Measurements from ENCODE around the gene KCNJ5. TPM values are rescaled to one million over a fixed set of nuclear protein-coding genes. Genes with fewer than 3 reads are reported as not detected.

KCNJ5 gene
- total RNA-seq, result 10 to 100 TPM in 1 of 2 donors, 1 to 10 TPM in 1; 8.2 to 23.3 TPM

DNA sequence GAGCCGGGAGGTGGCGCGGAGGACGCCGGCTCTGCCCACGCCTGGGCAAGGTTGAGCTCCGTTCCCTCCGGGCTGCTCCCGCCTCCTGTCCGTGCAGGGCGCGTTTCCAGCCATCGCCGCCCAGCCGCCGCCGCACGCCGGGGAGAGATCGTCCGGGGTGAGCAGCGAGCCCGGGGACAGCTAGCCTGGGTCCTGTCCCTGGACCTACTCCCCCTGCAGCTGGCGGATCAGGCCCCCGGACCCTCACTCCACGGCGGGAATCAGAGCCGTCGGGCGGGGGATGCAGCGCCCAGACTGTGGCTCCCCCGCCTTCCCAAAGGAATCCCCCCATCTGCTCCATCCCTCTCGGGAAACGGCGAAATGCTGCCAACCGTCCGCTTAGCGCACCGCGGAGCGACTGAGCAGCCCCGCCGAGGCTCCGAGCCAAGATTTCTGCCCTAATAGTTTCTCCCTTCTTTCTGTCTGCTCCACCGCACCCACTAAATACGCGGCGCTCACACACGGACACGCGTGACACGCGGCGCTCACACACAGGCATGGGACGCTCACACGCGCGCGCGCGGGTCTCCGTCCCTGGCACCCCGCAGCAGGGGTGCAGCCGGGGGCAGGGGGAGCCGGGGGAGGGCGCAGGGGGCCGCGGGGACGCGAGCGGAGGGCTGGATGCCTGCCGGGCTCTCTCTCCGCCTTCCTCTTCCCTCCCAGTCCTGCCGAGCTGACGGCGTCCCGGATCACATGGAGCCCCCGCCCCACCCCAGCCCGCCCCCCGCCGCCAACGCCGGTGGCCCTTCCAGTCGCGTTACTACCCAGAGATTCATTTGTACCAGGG is at the start of gene KCNJ5:
Gene KCNJ5 (plus strand): TSS at position 814 of the 826 bp plus-strand sequence. CDS start 19,918 bp downstream, outside the sequence.
- TF ChIP-seq, protein P1, sequence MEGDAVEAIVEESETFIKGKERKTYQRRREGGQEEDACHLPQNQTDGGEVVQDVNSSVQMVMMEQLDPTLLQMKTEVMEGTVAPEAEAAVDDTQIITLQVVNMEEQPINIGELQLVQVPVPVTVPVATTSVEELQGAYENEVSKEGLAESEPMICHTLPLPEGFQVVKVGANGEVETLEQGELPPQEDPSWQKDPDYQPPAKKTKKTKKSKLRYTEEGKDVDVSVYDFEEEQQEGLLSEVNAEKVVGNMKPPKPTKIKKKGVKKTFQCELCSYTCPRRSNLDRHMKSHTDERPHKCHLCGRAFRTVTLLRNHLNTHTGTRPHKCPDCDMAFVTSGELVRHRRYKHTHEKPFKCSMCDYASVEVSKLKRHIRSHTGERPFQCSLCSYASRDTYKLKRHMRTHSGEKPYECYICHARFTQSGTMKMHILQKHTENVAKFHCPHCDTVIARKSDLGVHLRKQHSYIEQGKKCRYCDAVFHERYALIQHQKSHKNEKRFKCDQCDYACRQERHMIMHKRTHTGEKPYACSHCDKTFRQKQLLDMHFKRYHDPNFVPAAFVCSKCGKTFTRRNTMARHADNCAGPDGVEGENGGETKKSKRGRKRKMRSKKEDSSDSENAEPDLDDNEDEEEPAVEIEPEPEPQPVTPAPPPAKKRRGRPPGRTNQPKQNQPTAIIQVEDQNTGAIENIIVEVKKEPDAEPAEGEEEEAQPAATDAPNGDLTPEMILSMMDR (IDR thresholded peaks at IDR 0.05), result no peak
- Histone ChIP-seq H3K27ac (peak within 1 kb of the TSS; percentile 74 to 89), H3K4me3 (peak within 1 kb of the TSS; percentile 57 to 63), H3K36me3 (no peaks in the 10 kb centered on the region), H3K9me3 (no peaks in the 10 kb centered on the region), H3K27me3 (no peaks in the 10 kb centered on the region), H3K4me1 (peaks cover 0 to 56% of the 10 kb centered on the region in 2 donors)
- no peak for DNase-seq (ENCODE audit: low spot score)

DNA sequence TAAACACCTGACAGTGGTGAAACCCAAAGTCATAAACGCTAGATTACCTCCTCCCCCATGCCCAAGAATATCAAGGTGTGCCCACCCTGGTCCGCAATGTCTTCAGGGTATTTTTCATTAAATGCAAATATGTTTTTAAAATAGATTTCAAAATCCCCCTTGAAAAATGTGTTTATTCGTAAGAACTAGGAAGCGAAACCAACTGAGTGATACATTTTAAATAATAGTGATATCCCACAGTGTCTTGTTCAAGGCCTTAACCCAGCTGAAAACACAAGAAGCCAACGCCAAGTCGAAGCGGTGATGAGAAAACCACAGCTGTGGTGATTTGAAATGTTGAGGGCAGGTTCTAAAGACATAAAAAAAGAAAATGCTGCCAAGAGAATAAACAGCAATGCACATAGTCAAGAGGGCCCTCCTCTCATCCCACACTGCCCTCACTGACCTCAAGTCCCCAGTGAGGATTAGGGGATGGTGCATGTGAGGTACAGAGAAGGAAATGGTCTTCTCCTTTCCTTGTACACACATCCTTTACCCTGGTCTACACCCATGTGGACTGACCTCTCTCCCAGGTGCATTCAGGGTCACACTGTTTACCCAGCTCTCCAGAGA is 49.6 kb upstream of the KCNJ5 start:
- Histone ChIP-seq H3K27me3 (no peaks in the 10 kb centered on the region), H3K36me3 (no peaks in the 10 kb centered on the region), H3K4me1 (peaks cover 0 to 14% of the 10 kb centered on the region in 2 donors), H3K9me3 (no peaks in the 10 kb centered on the region), H3K27ac (no peak overlapping the region), H3K4me3 (no peak overlapping the region)
- TF ChIP-seq, protein P1 (IDR thresholded peaks at IDR 0.05), result no peak
- DNase-seq (ENCODE audit: low spot score), result no peak

DNA sequence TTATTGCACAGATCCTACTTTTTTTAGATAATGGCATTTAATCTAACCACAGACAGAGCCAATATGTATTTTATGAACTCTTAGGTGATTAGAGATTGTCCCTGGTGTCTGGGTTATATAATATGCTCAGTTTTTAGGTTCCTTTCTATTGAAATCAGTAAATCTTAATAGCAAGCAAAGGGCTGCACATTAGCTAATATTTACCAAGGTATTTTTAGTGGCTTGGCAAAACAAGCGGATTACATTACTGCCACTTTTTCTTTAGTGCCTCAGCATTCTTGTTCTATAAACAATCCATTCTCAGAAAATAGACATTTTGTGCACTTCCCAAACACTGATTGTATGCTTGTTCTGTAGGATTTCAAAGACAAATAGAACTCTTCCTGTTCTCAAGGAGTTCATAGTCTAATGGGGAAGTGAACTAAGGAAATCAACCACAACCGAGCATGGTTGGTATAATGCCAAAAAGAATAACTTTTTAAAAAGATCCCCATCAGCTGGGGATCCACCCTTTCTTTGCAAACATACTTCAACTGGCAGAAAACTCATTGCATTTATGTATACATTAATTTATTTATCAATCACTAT is 47.9 kb upstream of the KCNJ5 start:
- no peak for DNase-seq (ENCODE audit: low spot score)
- Histone ChIP-seq H3K27me3 (no peaks in the 10 kb centered on the region), H3K9me3 (no peaks in the 10 kb centered on the region), H3K27ac (no peak overlapping the region), H3K36me3 (no peaks in the 10 kb centered on the region), H3K4me1 (peaks cover 0 to 14% of the 10 kb centered on the region in 2 donors), H3K4me3 (no peak overlapping the region)
- TF ChIP-seq, protein P1 (IDR thresholded peaks at IDR 0.05), result no peak

DNA sequence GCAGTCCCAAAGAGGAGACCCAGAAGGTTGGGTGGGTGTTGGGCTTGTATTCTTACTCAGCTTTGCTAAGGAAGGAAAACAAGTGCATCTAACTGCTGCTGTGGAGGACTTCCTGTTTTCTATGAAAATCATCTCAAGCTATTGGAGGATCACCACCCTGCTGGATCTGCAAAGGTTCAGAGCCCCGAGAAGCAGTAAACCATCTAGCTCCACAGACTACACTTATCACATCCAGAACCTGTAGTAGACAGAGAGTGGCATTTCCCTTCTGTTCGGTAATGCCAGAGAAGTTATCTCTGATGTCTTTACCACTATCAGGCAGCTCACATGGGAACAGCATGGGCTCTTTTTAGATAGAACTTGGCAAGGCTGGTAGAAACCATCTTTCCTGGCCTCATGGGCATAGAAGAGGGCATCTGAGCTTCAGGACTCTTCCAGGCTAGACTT is 45.8 kb upstream of the KCNJ5 start:
- Histone ChIP-seq H3K4me3 (no peak overlapping the region), H3K9me3 (no peaks in the 10 kb centered on the region), H3K27me3 (no peaks in the 10 kb centered on the region), H3K36me3 (no peaks in the 10 kb centered on the region), H3K4me1 (peaks cover 0 to 14% of the 10 kb centered on the region in 2 donors), H3K27ac (no peak overlapping the region)
- TF ChIP-seq, protein P1 (IDR thresholded peaks at IDR 0.05), result no peak
- no peak for DNase-seq (ENCODE audit: low spot score)

DNA sequence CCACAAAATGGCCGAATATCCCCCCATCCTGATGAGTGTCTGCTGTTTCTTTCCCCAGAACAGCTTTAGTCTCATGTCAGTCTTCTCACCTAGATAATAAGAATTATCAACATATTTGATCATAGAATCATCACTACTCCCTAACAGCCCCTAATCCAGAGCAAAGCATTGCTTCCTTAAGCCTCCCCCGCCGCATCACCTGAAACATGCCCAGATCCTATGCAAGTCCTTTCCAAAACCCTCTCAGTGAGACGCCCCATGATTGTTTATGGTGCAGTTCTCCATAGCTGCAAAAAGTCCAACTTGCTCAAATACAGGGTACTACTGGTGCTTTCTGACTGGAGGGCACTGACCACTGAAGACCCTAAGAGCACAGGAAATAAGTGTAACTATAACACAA is 44.2 kb upstream of the KCNJ5 start:
- TF ChIP-seq, protein P1 (IDR thresholded peaks at IDR 0.05), result no peak
- Histone ChIP-seq H3K27me3 (no peaks in the 10 kb centered on the region), H3K4me1 (peaks cover 0 to 14% of the 10 kb centered on the region in 2 donors), H3K9me3 (no peaks in the 10 kb centered on the region), H3K36me3 (no peaks in the 10 kb centered on the region), H3K4me3 (no peak overlapping the region), H3K27ac (no peak overlapping the region)
- DNase-seq (ENCODE audit: low spot score), result no peak

Data from right atrium auricular region (tissue), 2 donors.